Fibroblast of the aortic adventitia (primary cell): ENCODE measurements around the gene MAX. TPM values are rescaled to one million over a fixed set of nuclear protein-coding genes. Genes with fewer than 3 reads are reported as not detected.

ENCODE experiments used
- DNase-seq: peaks from one replicate; pipeline ENCODE4 v3.0.0-alpha.2; 2010; ENCODE audit warnings: low read depth
- H3K4me3 ChIP-seq: 2 replicates; pipeline ENCODE4 v1.5.1; 2011; ENCODE audit warnings: low read depth, mild to moderate bottlenecking, control low read depth, low read length, moderate library complexity
- CTCF ChIP-seq: IDR thresholded peaks from 2 replicates; pipeline ENCODE4 v1.5.1; 2011; ENCODE audit warnings: mild to moderate bottlenecking, low read length, control low read depth, inconsistent platforms; ENCODE audit not compliant: insufficient read depth
- total RNA-seq: library from RNA; depleted of rRNA; stranded (reverse); fragments of >200 nt; gene quantifications from 2 replicates; pipeline ENCODE4 v1.2.3, GENCODE V29; 2012; ENCODE audit warnings: low replicate concordance

MAX gene
- total RNA-seq, 1 donor: 69.3 TPM

GRCh38 chr14:65052832-65053231, 49.5 kb downstream of the MAX start:
- no peak overlapping the region for H3K4me3 ChIP-seq
- DNase-seq: no peak
- TF ChIP-seq CTCF: no peak

GRCh38 chr14:65045709-65046108, 56.6 kb downstream of the MAX start:
- no peak for DNase-seq
- no peak overlapping the region for H3K4me3 ChIP-seq
- TF ChIP-seq CTCF: no peak

- no peak for DNase-seq
- no peak for TF ChIP-seq CTCF
- no peak overlapping the region for H3K4me3 ChIP-seq
Observed at GRCh38 chr14:65045006-65045405, 57.3 kb downstream of the MAX start.

DNA sequence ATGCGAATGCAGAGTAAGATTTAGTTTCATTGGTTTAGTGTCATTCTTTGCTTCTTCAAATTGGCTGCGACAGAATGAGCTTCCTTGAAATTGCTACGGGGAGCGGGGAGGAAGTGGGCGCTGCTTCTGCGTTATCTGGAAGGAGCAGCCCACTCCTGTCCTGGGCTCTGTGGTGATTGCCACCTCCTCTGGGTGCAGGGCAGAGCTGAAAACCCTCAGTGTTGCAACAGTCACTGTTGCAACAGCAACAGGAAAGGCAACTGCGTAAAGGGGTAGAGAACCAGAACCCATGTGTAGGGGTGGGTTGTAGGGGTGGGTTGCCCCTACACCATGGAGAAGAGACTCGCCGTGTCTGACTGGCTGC, 57.7 kb downstream of the MAX start:
- DNase-seq: no peak
- no peak overlapping the region for H3K4me3 ChIP-seq
- no peak for TF ChIP-seq CTCF

DNA sequence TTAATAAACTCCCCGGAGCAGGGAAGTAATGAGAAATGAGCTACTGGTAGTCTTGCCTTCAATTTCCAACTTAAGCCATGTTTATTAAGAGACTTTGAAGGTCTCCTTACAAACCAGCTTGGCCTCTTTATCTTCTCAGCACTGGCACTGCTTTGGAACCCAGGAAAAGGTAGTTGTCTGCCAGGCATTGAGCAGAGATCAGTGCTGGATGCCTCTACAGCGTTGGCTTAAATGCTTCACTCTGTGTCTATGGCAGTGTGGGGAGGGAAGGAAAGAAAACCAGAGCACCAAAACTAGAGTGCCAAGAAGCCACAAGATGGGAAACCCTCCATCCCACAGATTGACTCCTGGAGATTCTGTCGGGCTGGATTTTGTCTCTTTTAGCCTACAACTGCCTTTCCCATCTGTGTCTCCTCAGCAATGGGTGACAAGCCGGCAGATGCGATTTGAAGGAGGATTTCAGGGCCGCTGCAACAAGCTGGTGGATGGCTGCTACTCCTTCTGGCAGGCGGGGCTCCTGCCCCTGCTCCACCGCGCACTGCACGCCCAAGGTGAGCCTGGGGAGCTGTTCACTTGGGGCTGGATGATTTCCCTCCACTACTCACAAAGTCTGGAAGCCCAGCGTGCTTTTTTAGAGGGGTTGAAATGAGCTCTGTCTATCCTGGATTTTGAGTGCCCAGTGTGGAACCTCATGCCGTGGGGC, 58.3 kb downstream of the MAX start:
- no peak for TF ChIP-seq CTCF
- no peak overlapping the region for H3K4me3 ChIP-seq
- DNase-seq: no peak

- H3K4me3 ChIP-seq: no peak overlapping the region
- no peak for DNase-seq
- no peak for TF ChIP-seq CTCF
Observed at GRCh38 chr14:65042731-65043372, 59.5 kb downstream of the MAX start.
